Astrocyte (in vitro differentiated cells and primary cell): Measurements from ENCODE around the gene SLC45A2.

Source experiments
- EZH2 ChIP-seq: IDR thresholded peaks from 2 replicates; pipeline ENCODE4 v1.6.1; 2012; ENCODE audit warnings: mild to moderate bottlenecking, low read length, inconsistent platforms; ENCODE audit not compliant: insufficient read depth
- TF ChIP-seq, protein P1 (sequence below): IDR thresholded peaks from 2 replicates; pipeline ENCODE4 v1.5.1; 2011; ENCODE audit warnings: low read depth, mild to moderate bottlenecking, inconsistent platforms, low read length, moderate library complexity; ENCODE audit not compliant: insufficient read depth

DNA sequence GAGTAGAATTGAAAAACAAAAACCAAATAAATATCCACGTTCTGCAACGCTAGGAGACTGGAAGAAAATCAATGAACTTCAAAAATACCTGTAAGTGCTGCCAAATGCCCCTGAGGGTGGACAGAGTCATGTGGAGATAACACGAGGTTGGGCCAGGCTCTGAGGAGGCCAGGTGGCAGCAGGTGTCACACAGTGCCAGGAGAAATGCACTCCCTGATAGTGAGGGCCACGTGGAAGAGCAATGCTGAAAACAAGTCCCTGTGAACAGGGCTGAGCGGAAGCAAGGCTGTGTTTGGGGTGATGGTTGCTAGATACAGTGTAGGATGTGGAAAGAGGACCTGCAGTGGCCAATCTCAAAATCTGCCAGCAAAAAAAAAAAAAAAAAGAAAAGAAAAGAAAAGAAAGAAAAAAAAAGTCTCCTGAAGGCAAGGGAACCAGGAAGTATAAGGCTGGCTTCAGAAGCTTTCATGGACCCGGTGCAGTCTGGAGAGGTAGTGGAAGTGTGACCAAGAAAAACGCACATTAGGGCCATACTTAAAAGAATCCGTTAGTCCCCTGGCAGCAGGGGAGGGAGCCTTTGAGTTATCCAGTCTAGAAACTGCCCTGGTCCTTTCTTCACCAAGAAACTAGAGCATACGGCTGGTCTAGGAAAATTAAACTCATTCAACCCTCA, 41.7 kb upstream of the SLC45A2 start:
- TF ChIP-seq, protein P1, sequence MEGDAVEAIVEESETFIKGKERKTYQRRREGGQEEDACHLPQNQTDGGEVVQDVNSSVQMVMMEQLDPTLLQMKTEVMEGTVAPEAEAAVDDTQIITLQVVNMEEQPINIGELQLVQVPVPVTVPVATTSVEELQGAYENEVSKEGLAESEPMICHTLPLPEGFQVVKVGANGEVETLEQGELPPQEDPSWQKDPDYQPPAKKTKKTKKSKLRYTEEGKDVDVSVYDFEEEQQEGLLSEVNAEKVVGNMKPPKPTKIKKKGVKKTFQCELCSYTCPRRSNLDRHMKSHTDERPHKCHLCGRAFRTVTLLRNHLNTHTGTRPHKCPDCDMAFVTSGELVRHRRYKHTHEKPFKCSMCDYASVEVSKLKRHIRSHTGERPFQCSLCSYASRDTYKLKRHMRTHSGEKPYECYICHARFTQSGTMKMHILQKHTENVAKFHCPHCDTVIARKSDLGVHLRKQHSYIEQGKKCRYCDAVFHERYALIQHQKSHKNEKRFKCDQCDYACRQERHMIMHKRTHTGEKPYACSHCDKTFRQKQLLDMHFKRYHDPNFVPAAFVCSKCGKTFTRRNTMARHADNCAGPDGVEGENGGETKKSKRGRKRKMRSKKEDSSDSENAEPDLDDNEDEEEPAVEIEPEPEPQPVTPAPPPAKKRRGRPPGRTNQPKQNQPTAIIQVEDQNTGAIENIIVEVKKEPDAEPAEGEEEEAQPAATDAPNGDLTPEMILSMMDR = no peak
- no peak for TF ChIP-seq EZH2
